Measurements from ENCODE around the gene CAMK2A.

DNA sequence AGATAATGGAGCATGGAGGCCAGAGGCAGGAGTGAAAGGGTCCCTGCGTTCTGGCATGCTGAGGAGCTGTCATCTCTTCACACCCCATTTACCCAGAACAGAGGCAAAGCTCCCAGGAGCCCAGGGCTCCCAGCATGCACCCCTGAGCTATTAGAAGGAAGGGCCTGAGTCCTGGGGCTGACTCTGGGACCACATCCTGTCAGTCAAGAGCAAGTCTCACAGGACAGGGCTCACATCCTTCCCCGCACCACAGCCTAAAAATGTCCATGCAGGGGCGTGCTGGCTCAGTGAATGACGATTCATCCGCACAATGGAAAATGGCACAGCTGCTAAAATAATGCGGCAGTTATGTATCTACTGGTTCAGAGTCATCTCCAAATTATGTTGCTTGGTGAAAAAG is 31.4 kb downstream of the CAMK2A start:
- TF ChIP-seq, protein P1, sequence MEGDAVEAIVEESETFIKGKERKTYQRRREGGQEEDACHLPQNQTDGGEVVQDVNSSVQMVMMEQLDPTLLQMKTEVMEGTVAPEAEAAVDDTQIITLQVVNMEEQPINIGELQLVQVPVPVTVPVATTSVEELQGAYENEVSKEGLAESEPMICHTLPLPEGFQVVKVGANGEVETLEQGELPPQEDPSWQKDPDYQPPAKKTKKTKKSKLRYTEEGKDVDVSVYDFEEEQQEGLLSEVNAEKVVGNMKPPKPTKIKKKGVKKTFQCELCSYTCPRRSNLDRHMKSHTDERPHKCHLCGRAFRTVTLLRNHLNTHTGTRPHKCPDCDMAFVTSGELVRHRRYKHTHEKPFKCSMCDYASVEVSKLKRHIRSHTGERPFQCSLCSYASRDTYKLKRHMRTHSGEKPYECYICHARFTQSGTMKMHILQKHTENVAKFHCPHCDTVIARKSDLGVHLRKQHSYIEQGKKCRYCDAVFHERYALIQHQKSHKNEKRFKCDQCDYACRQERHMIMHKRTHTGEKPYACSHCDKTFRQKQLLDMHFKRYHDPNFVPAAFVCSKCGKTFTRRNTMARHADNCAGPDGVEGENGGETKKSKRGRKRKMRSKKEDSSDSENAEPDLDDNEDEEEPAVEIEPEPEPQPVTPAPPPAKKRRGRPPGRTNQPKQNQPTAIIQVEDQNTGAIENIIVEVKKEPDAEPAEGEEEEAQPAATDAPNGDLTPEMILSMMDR (conservative IDR thresholded peaks at IDR 0.05) = no peak
- TF ChIP-seq EZH2 (IDR thresholded peaks at IDR 0.05; ENCODE audit: low read depth) = no peak
